GM21619 (cell line): ENCODE data around the gene MPZL1.
"Not testable (repeated sequence)": the region's sequence is repeated elsewhere in the genome, so short reads cannot be mapped to it uniquely, and the experiment has no call there.

ENCODE experiments used
- ATAC-seq: cut with Tn5 transposase; IDR thresholded peaks from one replicate; pipeline ENCODE4 v1.9.1; 2021; ENCODE audit not compliant: unreplicated experiment

Gene MPZL1

GRCh38 chr1:167718914-167719691, 2.7 kb upstream of the MPZL1 start:
- no peak for ATAC-seq

DNA sequence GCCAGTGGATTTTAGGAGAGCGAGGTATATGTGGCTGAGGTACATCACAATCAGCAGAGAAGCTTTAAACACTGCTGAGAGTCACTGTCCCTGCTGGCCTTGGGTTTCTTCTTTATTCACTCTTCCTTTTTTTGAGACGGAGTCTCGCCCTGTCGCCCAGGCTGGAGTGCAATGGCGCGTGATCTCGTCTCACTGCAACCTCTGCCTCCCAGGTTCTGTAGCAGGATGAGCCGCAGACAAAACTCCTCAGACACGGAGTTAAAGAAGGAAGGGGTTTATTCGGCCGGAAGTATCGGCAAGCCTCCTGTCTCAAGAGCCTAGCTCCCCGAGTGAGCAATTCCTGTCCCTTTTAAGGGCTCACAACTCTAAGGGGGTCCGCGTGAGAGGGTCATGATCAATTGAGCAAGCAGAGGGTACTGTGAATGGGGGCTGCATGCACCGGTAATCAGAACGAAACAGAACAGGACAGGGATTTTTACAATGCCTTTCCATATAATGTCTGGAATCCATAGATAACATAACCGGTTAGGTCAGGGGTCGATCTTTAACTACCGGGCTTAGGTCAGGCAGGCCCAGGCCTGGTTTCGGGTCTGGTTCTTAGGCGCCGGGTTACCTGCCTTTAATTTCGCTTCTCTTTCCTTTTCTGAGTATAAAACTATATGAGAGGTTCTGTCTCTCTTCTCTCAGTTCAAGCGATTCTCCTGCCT, 1.9 kb upstream of the MPZL1 start:
- ATAC-seq = not testable (repeated sequence)

DNA sequence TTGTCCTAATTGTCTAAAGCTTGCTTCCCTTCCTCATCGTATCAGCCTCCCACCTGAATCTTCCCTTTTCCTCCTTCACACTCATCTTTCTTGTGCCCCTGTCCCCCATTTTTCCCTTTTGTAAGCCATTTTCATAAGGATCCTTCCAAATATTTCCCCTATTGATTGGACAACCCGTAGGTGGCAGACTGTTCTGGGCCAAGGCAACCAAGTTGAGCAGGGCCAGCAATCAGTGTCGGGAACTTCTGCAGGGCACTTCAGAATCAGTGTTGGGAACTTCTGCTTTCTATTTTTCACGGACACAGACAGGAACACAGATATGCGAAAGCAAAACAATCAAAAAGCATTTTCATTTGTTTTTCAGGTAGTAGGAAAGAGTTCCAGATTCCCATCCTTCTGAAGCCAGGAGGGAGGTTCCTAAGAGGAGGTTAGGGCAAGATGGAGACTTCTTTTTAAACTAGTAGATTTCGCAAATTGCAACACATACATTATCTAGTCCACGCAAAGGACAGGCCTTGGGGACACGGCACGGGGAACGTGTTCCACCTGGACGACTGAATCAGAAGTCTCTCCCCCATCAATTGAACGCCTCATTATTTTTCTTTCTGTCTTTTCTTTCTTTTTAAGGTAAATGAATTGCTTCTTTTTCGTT, 691 bp upstream of the MPZL1 start:
- ATAC-seq = no peak

DNA sequence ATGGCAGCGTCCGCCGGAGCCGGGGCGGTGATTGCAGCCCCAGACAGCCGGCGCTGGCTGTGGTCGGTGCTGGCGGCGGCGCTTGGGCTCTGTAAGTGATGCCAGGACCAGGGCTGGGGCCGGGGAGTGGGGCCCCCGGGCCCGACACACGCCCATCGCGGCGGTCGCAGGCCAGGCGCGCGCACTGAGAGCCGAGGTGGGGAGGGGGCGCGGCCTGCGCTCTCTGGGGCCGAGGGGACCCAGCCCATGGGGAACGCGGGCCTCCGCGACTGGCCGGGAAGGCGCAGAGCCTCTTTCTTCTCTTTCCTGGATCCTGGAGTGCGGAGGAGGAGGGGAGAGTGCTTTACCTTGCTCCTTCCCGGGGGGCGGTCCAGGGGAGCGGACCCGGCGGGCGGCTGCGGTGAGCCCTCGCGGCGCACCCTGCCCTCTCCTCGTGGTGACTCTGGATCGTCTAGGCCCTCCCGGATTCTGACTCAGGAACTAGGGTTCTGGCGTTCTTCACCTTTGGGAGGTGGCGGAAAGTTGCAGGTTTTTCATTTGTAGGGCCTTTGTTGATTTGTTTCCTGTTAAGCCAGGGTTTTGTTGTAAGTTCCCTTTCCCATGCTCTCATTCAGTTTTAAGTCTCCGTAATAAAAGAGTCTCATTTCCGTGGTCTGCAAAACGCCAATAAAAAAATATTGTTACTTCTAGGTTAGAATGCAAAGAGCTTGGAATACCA, 529 bp downstream of the MPZL1 start:
- peak; percentile 36 for ATAC-seq

DNA sequence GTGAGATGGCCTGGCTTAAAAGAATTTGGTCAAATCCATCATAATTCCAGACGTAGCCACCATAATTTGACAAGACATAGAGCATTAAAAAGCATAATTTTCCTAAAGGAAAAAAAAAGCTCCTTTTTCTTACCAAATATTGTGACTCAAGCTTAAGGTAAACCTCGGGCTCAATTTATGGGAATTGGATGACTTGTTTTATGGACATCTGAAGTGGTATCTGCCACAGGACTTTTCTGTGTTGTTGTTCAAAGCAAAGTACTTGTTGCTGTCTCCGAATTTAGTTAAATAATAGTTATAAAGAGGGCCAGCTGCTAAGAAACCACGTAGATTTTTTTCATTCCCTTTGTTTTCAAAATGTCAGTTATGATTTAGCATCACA, 1.1 kb downstream of the MPZL1 start:
- no peak for ATAC-seq

DNA sequence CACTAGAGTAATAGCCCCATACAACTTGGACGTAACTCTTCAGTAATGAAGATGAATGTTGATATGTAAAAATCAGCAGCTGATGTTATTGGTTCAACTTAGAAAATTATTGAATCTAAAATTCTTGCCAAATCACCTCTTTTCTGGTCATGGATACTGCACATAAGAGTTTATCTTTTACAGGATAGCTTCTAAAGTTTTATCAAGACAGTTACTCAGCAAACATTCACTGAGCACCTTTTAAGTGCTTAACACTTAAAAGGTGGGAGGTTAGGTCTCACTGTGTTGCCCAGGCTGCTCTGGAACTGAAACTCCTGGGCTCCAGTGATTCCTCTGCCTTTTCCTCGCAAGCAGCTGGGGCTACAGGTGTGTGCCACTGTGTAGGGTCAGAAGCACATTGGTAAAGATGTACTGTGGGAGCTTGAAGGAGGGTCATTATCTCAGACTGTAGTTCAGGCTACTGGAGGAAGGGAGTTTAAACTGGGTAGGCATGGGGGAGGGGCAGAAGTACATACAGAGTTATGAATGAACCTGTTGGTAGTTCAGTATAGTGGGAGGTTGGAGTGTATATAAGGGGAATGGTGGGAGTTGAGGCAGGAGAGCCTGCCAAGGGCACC, 2.0 kb downstream of the MPZL1 start:
- ATAC-seq = no peak

GRCh38 chr1:167726008-167726407, 4.2 kb downstream of the MPZL1 start:
- no peak for ATAC-seq

GRCh38 chr1:167728818-167729410, 7.1 kb downstream of the MPZL1 start:
- no peak for ATAC-seq

DNA sequence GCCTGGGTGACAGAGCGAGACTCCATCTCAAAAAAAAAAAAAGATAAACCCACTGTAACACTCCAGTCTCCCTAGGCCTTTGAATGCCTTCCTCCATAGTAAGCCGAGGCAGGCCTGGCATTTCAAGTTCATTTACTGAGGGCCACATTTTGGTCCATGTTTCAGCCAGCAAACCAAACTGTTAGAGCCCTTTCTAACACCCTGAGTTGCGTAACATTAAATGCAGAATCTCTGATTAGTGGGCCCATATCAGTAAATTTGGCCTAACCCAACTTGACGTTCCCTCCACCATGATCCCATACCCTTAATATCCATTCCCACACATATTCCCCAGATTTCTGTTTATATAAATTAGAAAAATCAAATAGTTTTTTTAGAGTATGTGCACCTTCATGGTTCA, 12.4 kb downstream of the MPZL1 start:
- no peak for ATAC-seq

DNA sequence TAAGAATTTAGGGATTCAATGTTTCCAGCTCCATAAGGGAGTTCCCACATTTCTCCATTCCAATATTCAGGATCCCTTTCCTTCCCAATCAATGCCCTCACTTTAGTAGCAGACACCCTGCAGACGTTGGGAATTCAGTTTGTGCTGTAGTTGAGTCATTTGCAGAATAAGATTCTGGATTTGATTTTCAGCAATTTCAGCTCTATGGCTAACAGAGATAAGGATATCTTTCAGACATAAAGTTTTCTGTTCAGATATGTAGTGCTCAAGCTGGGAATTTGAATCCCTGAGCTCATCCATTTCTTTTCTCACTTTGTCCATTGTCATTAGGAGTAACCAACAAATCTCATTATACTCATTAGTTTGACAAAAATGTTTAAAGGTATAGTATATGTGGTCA, 13.1 kb downstream of the MPZL1 start:
- no peak for ATAC-seq

DNA sequence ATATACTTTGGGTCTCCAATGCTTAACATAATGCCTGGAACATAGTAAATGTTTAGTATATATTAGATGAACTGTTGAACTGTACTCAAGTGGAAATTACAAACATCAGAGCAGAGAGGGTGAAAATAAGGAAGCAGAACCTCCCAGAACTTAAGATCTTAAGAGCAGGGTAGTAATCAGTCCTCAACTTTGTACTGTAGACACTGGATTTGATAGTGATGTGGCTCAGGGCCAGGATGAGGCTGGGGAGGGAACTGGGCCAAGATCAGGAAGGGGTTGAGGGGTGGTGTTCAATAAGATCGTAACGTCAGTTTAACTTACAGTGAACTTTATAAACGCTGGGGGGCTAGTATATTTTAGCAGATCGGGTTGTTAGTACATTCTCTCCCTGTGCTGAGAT, 15.4 kb downstream of the MPZL1 start:
- ATAC-seq = no peak

DNA sequence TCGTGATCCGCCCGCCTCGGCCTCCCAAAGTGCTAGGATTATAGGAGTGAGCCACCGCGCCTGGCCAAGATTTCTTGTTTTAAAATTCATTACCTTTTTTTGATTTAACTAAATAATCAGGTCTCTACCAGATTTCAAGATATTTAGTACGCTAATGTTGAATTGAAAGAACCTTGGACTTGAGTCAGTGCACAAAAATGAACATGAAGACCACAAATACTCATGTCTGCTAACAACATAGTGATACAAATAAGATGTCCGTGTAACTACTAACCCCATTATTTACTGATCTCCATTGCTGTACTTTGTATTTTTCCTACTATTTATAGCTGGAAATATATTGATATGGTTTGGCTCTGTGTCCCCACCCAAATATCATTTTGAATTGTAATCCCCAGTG, 16.4 kb downstream of the MPZL1 start:
- no peak for ATAC-seq

- ATAC-seq = no peak
Measured at GRCh38 chr1:167739752-167740151, 18.0 kb downstream of the MPZL1 start.

DNA sequence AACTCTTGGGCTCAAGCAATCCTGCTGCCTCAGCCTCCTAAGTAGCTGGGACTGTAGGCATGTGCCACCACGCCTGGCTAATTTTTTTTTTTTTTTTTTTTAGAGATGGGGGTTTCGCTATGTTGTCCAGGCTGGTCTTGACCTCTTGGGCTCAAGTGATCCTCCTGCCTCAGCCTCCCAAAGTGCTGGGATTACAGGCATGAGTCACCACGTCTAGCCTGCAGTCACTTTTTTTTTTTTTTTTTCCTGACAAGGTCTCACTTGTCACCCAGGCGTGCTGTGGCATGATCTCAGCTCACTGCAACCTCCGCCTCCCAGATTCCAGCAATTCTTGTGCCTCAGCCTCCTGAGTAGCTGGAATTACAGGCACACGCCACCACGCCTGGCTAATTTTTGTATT, 19.3 kb downstream of the MPZL1 start:
- not testable (repeated sequence) for ATAC-seq

DNA sequence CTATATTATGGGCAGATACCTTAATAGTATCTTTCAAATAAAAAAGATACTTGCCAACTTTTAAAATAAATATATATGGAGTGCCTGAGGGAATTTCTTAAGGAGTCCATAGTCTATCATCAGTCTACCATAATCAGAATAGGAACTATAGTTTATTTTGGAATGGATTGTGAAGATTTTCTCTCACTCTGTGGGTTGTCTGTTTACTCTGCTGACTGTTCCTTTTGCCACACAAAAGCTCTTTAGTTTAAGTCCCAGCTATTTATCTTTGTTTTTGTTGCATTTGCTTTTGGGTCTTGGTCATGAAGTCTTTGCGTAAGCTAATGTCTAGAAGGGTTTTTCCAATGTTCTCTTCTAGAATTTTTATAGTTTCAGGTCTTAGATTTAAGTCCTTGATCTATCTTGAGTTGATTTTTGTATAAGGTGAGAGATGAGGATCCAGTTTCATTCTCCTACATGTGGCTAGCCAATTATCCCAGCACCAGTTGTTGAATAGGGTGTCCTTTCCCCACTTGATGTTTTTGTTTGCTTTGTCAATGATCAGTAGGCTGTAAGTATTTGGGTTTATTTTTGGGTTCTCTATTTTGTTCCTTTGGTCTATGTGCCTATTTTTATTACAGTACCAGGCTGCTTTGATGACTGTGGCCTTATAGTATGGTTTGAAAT, 20.7 kb downstream of the MPZL1 start:
- not testable (repeated sequence) for ATAC-seq

DNA sequence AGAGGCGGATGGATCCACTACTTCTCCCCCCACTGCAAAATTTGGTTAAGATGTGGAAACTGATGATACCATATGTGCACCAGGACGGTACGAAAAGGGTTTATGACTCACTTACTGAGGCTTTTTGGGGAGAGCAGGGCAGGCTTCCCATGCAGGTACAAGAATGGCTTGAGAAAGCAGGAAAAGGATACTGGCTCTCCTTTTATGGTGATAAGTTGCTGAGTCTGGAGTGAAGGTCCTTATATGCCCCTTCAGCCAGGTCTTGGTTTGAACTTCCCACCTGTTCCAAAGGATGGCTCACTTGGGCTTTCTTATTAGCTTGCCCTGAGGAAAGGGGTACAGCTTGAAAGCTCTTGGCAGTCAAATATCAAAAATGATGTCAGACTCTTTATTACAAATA, 23.1 kb downstream of the MPZL1 start:
- no peak for ATAC-seq

DNA sequence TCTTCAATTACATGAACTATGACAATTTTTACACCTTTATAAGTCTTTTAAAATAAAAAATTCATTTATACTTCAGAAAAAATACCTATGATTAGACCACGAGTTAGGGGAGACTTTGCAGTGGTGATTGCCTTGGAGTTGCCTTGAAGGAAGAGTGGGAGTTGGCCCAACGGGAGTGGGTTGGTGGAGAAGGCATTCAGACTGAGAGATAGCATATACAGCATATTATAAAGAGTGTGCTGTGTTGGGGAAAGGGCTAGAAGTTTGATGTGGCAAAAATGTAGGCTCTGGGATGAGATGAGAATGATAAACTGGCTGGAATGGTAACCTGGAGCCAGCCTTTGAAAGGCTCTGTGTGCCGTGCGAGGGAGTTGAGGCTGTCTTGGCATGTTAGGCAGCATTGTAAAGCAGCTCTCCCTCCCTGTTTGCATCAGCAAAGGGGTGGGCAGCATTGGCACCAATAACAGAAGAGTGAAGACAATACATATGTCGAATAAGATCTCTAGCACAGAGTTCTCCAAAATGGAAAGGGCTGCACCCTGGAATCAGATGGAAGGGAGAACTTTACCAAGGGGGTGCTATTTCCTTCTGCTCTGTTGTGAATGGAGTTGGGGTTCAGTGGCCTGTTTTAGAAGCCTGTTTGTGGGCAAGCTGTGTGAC, 24.4 kb downstream of the MPZL1 start:
- no peak for ATAC-seq

DNA sequence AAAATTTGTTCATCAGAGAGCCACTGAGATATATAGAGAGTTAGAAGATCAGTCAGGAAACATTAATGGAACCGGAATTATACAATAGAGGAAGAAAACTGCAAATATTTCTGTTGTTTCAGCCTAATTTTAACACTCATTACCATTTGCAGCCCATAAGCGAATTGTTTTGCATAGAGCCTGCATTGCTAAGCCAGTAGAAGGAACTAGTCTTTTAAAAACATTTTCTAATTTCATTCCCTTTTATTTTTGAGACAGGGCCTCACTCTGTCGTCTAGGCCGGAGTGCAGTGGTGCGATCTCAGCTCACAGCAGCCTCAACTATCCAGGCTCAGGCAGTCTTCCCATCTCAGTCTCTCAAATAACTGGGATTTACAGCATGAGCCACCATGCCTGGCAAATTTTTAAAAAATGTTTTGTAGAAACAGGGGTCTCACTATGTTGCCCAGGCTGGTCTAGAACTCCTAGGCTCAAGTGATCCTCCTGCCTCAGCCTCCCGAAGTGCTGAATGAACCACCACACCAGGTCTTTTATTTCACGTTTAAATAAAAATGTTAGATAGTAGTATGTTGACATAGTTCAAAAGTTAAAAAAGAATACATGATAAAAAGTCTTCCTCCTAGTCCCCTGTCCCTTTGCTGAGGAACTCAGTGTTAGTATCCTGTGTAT, 25.3 kb downstream of the MPZL1 start:
- no peak for ATAC-seq

DNA sequence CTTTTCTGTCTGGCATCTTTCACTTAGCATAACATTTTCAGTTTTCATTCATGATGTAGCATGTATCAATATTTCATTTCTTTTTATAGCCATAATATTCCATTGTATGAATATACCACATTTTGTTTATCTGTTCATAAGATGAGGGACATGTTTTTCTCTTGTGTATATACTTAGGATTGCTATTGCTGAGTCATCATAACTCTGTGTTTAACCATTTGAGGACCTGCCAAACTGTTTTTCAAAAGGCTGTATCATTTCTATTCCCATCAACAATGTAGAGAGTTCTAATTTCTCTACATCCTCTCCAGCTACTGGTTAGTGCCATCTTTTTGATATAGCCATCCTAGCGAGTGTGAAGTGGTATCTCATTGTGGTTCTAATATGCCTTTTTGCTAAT, 26.2 kb downstream of the MPZL1 start:
- ATAC-seq = no peak
